ENCODE measurements around the gene UNC119. TPM values are rescaled to one million over a fixed set of nuclear protein-coding genes. Genes with fewer than 3 reads are reported as not detected.

The UNC119 gene
- total and polyA plus RNA-seq, 2 of the 13 experiments (the other 11 are each of a cell fraction or from before 2014, with no cell fraction given): 10.4 to 63.1 TPM

DNA sequence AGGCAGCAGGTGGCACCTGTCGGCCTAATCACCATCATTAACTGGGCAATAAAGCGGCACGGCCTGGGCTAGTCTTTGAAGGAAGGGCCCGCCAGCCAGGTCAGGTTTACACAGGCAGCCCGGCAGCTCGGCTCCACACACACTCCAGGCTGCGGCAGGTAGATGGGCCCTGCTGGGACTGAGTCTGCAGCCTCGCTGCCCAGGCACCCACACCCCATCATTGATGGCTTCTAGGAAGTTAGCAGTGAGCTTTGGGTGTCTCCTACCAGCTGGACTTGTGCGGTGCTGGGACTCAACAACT, 53.1 kb downstream of the UNC119 start:
- no TSS peak for BruUV-seq (replicated peaks)
- Histone ChIP-seq H3K79me2 (ENCODE audit: insufficient read depth, low read length) (no peaks in the 10 kb centered on the region), H3K4me3 (replicated peaks in 1 of 3; ENCODE audit: insufficient read depth in 1 of 3, low read depth in 2 of 3, low read length in 3 of 3) (no peak overlapping the region), H3K9me3 (ENCODE audit: low read length) (no peaks in the 10 kb centered on the region), H3K27me3 (ENCODE audit: control insufficient read depth in 1 of 2, insufficient read depth in 2 of 2, low read length in 2 of 2) (peaks cover 1 to 16% of the 10 kb centered on the region in 2 experiments; a peak in 3 of 5 replicates), H4K20me1 (ENCODE audit: insufficient read depth, low read length) (no peaks in the 10 kb centered on the region), H3K36me3 (replicated peaks in 1 of 2; ENCODE audit: control insufficient read depth in 1 of 2, insufficient read depth in 2 of 2, low read length in 2 of 2) (no peaks in the 10 kb centered on the region), H3K4me2 (ENCODE audit: low read depth, low read length) (no peak overlapping the region), H3K9ac (ENCODE audit: insufficient read depth, low read depth, low read length) (no peak overlapping the region), H2AFZ (ENCODE audit: low read length) (no peak overlapping the region), H3K4me1 (ENCODE audit: insufficient read depth, low read length) (no peaks in the 10 kb centered on the region), H3K27ac (ENCODE audit: extremely low read length, insufficient read depth, low read length) (no peak overlapping the region)
- ATAC-seq: no peak
- TF ChIP-seq MAF1 (CRISPR knock-in tag; IDR thresholded peaks at IDR 0.05; ENCODE audit: borderline replicate concordance) (no peak), HHEX (CRISPR knock-in tag; IDR thresholded peaks at IDR 0.05) (no peak), STAT5B (CRISPR knock-in tag; IDR thresholded peaks at IDR 0.05) (no peak), MYC (CRISPR knock-in tag; IDR thresholded peaks at IDR 0.05; ENCODE audit: borderline replicate concordance) (no peak), AKAP8 (CRISPR knock-in tag; IDR thresholded peaks at IDR 0.05) (no peak)
- TF ChIP-seq, protein P1, sequence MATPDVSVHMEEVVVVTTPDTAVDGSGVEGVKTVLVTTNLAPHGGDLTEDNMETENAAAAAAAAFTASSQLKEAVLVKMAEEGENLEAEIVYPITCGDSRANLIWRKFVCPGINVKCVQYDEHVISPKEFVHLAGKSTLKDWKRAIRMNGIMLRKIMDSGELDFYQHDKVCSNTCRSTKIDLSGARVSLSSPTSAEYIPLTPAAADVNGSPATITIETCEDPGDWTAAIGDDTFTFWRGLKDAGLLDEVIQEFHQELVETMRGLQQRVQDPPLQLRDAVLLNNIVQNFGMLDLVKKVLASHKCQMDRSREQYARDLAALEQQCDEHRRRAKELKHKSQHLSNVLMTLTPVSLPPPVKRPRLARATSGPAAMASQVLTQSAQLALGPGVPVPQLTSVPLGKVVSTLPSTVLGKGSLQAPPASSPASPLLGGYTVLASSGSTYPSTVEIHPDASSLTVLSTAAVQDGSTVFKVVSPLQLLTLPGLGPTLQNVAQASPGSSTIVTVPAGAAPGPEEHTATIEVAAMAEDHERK (CRISPR knock-in tag; IDR thresholded peaks at IDR 0.05; ENCODE audit: low read depth): no peak
- TF ChIP-seq, protein P2, sequence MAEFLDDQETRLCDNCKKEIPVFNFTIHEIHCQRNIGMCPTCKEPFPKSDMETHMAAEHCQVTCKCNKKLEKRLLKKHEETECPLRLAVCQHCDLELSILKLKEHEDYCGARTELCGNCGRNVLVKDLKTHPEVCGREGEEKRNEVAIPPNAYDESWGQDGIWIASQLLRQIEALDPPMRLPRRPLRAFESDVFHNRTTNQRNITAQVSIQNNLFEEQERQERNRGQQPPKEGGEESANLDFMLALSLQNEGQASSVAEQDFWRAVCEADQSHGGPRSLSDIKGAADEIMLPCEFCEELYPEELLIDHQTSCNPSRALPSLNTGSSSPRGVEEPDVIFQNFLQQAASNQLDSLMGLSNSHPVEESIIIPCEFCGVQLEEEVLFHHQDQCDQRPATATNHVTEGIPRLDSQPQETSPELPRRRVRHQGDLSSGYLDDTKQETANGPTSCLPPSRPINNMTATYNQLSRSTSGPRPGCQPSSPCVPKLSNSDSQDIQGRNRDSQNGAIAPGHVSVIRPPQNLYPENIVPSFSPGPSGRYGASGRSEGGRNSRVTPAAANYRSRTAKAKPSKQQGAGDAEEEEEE (CRISPR knock-in tag; IDR thresholded peaks at IDR 0.05; ENCODE audit: borderline replicate concordance): no peak
- CTCF ChIA-PET (ENCODE audit: low intra/inter-chr PET ratio, low total read pairs): no interaction called here
- in situ Hi-C loops (cut with HindIII; ENCODE audit: extremely low pct_ligation_motif_present, low pct_unique_long_range_greater_than_20kb): loop anchor here (5.0 kb wide), 1 partner anchor 33 kb away; no protein-coding TSS in a partner anchor
- intact Hi-C loops (cut with micrococcal nuclease; ENCODE audit: unreplicated experiment): no loop called here
- FAIRE-seq: no peak
- WGBS (ENCODE audit: low lambda C conversion rate): no CpG with 5 or more reads among the region's 9 CpGs
- POLR2A ChIA-PET: no interaction called here
- no peak for DNase-seq (ENCODE audit: low spot score)
